ENCODE measurements around the gene KANSL3. TPM values are rescaled to one million over a fixed set of nuclear protein-coding genes. Genes with fewer than 3 reads are reported as not detected.

The KANSL3 gene
- 32.0 to 37.2 TPM (median 34.1 TPM) in 5 replicates for total RNA-seq (2022; extraction: Qiagen RNA extraction; ENCODE audit: low read depth)

GRCh38 chr2:96638144-96639121 lies at the start of gene KANSL3:
Gene KANSL3, minus strand, starts transcription at chr2:96638312. Its CDS starts 1,177 bp downstream, at chr2:96637135.

GRCh38 chr2:96642564-96643360 lies 4.7 kb upstream of the KANSL3 start, which contains the start of gene FER1L5:
Gene FER1L5, plus strand, starts transcription at chr2:96642764. Its CDS starts 73 bp downstream, at chr2:96642837.

Other genes starting within 250 kb of the KANSL3 start
- gene NEURL3, start 133.0 kb downstream of the KANSL3 start, total RNA-seq (2022; extraction: Qiagen RNA extraction; ENCODE audit: low read depth), result 1.5 to 3.0 TPM (median 1.7 TPM) in 5 replicates
- gene ARID5A, start 101.6 kb downstream of the KANSL3 start, total RNA-seq (2022; extraction: Qiagen RNA extraction; ENCODE audit: low read depth), result 8.4 to 11.8 TPM (median 10.0 TPM) in 5 replicates
- gene FER1L5, start 4.5 kb upstream of the KANSL3 start, total RNA-seq (2022; extraction: Qiagen RNA extraction; ENCODE audit: low read depth), result 0.02 TPM in 1 of 5 replicates, not detected in the others
- 19.8 to 26.3 TPM (median 25.3 TPM) in 5 replicates for gene LMAN2L, start 101.8 kb upstream of the KANSL3 start, total RNA-seq (2022; extraction: Qiagen RNA extraction; ENCODE audit: low read depth)
- 15.3 to 21.0 TPM (median 18.7 TPM) in 5 replicates for gene CNNM4, start 122.6 kb upstream of the KANSL3 start, total RNA-seq (2022; extraction: Qiagen RNA extraction; ENCODE audit: low read depth)
- gene CNNM3, start 178.0 kb upstream of the KANSL3 start, total RNA-seq (2022; extraction: Qiagen RNA extraction; ENCODE audit: low read depth), result 11.8 to 16.4 TPM (median 16.0 TPM) in 5 replicates
- gene ANKRD23, start 205.7 kb upstream of the KANSL3 start, total RNA-seq (2022; extraction: Qiagen RNA extraction; ENCODE audit: low read depth), result 1.3 to 2.5 TPM (median 1.8 TPM) in 5 replicates
- gene ANKRD39, start 219.7 kb upstream of the KANSL3 start, total RNA-seq (2022; extraction: Qiagen RNA extraction; ENCODE audit: low read depth), result 19.0 to 23.7 TPM (median 20.5 TPM) in 5 replicates
- 18.2 to 25.6 TPM (median 21.5 TPM) in 5 replicates for gene SEMA4C, start 231.8 kb upstream of the KANSL3 start, total RNA-seq (2022; extraction: Qiagen RNA extraction; ENCODE audit: low read depth)